HFF-Myc (cell line): ENCODE results near the gene FOXP1.

ENCODE experiments used
- DNase-seq: peaks from one replicate; pipeline ENCODE4 v3.0.0-alpha.2; 2011; ENCODE audit warnings: low read depth; ENCODE audit errors: extremely low read depth
- H3K4me3 ChIP-seq: replicated peaks from 2 replicates; pipeline ENCODE4 v1.5.1; 2011; ENCODE audit warnings: low read depth, mild to moderate bottlenecking, control low read depth, low read length
- TF ChIP-seq, protein P1 (sequence below): IDR thresholded peaks from 2 replicates; pipeline ENCODE4 v1.5.1; 2012; ENCODE audit warnings: mild to moderate bottlenecking, low read depth, low read length, control low read depth; ENCODE audit errors: missing control alignments

The FOXP1 gene

DNA sequence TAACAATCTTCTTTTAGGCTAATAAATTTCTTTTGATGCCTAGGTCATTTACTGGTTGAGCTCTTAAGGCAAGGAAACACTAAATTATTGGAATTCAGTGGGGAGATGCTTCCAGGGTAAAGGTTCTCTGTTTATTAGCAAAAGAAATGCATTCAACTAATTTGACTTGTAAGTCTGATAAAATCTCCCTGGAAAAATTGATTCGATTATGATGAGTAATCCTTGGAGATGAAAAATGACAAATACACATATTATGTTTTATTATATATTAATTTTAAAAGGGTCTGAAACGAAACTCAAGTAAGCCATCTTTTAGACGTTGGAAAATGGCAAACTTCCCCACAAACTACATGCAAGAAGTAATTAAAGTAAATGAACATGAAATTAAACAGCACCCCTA lies 328.0 kb downstream of the FOXP1 start:
- TF ChIP-seq, protein P1, sequence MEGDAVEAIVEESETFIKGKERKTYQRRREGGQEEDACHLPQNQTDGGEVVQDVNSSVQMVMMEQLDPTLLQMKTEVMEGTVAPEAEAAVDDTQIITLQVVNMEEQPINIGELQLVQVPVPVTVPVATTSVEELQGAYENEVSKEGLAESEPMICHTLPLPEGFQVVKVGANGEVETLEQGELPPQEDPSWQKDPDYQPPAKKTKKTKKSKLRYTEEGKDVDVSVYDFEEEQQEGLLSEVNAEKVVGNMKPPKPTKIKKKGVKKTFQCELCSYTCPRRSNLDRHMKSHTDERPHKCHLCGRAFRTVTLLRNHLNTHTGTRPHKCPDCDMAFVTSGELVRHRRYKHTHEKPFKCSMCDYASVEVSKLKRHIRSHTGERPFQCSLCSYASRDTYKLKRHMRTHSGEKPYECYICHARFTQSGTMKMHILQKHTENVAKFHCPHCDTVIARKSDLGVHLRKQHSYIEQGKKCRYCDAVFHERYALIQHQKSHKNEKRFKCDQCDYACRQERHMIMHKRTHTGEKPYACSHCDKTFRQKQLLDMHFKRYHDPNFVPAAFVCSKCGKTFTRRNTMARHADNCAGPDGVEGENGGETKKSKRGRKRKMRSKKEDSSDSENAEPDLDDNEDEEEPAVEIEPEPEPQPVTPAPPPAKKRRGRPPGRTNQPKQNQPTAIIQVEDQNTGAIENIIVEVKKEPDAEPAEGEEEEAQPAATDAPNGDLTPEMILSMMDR, result no peak
- H3K4me3 ChIP-seq, result no peak overlapping the region
- DNase-seq, result no peak

DNA sequence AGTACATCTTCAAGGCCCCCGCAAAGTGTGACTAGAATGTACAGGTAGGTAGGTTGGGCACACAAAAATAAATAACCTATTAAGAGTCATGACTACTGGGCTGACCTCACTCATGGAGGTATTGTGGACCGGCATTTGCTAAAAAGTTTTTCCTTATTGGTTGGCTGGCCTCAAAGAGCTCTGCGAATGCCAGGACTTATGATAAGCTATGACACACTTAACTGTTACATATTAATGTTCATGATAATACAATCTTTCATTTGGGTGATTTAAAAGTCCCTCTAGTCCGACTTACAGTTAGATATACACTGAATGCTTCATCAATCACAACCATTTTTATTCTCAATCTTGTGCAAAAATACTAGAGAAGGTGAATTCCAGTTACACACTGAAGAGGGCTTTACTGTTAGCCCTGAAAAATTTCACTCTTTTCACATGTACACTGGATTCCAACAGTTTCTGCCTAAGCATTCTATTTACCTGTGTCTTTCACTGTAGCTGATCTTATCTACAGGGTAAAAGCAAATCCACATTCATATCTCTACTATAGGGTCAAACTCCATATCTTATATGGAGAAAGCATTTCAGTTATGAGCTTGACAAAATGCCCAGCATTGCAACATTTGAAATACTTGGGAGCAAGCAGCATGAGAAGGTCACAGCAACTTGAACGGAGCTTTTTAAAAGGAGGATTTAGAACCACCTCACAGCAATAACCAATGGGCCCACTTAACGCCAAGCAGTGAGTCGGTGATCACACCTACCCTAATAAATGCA lies 329.1 kb downstream of the FOXP1 start:
- no peak for DNase-seq

DNA sequence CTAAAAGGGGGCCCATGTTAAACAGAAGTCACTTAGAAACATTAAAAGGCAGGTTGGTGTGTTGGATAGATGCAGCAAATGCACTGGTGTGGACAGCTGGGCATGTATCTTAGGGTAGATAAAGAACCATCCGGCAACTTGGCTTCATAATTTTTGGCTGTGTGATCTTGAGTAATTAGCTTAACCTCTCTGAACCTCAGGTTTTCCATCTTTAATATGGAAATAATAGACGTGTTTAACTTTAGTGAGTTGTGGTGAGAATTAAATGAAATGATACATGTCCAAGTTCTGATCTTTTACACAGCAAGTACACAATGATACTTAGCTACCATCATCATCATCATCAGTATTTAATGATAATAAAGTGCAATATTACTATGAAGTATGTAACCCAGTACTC lies 330.4 kb downstream of the FOXP1 start:
- TF ChIP-seq, protein P1, result no peak
- no peak for DNase-seq

More for the DNA sequence above, 329.1 kb downstream of the FOXP1 start:
- TF ChIP-seq, protein P1, result no peak
- H3K4me3 ChIP-seq, result no peak overlapping the region

DNA sequence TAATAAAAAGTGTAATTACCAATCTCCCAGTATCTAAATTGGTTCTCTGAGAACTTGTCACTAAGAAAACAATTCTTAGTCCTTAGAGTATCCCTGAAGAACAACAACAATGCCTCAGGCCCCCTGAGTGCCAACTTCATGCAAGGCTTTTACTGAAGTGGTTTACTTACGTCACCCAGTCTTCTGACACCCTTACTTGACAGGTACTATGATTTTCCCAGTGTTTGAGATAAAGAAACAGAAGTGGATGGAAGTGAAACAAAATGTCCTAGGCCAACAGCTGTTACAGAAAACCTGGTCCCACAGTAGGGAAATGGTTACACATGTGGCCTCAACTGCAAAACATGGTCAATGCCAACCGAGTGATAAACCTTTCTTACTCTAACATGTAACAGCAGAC lies 331.1 kb downstream of the FOXP1 start:
- no peak for DNase-seq

More for the DNA sequence above, 330.4 kb downstream of the FOXP1 start:
- no peak overlapping the region for H3K4me3 ChIP-seq

DNA sequence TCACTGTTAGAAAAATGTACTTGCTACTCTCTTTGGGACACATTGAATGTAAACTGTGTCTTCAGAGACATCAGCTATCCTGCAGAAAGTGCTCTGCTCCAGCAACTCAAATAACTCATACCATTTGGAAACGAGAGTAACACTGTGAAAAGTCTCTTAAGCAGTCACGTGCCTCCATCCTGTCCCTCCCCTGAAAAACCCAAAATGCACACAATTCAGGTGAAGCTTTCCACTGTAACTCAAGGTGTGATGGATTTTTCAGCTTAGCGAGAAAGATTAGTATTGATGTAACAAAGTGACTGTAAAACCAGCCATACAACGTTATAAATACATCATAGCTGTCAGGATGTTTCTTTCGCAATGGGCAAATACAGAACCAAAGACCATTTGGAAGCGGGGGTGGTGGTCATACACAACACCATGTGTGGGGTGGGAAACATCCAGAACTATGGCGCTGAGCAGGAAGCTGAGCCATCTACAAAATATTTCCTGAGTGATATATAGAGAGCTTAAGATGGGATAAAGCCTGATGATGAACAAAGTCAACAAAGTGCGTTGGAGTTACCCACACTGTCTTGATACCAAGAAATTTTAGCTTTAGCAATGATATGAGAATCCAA lies 332.3 kb downstream of the FOXP1 start:
- no peak overlapping the region for H3K4me3 ChIP-seq

More for the DNA sequence above, 331.1 kb downstream of the FOXP1 start:
- TF ChIP-seq, protein P1, result no peak
- H3K4me3 ChIP-seq, result no peak overlapping the region

DNA sequence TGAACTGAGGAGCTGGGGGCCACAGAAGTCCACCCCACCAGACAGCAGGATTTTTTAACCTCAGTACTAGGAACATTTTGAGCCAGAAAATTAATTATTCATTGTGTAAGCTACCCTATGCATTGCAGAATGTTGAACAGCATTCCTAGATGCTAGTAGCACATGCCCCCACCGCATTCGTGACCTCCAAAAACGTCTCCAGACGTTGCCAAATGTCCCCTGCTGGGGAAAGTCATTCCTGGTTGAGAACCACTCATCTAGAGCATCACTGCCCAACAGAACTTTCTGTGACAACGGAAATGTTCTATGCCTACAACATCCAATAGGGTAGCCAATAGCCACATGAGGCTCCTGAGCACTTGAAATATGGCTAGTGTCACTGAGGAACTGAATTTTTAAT lies 333.5 kb downstream of the FOXP1 start:
- no peak for DNase-seq
- H3K4me3 ChIP-seq, result no peak overlapping the region
- TF ChIP-seq, protein P1, result no peak

More for the DNA sequence above, 332.3 kb downstream of the FOXP1 start:
- peak; percentile 36 for DNase-seq
- TF ChIP-seq, protein P1, result no peak
